Measurements from ENCODE around the gene SMURF2.

DNA sequence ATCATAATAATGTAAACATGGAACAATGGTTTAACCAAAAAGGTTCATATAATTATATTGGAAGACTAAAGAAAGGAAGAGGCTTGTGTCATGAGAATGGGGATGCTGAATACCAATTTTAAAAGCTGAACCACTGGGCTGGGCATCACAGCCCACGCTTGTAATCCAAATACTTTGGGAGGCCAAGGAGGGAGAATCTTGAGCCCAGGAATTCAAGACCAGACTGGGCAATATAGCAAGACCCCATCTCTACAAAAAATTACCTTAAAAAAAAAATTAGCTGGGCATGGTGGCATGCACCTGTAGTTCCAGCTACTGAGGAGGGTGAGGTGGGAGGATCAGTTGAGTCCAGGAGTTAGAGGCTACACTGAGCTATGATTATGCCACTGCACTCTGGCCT is 65.1 kb downstream of the SMURF2 start:
- TF ChIP-seq, protein P1, sequence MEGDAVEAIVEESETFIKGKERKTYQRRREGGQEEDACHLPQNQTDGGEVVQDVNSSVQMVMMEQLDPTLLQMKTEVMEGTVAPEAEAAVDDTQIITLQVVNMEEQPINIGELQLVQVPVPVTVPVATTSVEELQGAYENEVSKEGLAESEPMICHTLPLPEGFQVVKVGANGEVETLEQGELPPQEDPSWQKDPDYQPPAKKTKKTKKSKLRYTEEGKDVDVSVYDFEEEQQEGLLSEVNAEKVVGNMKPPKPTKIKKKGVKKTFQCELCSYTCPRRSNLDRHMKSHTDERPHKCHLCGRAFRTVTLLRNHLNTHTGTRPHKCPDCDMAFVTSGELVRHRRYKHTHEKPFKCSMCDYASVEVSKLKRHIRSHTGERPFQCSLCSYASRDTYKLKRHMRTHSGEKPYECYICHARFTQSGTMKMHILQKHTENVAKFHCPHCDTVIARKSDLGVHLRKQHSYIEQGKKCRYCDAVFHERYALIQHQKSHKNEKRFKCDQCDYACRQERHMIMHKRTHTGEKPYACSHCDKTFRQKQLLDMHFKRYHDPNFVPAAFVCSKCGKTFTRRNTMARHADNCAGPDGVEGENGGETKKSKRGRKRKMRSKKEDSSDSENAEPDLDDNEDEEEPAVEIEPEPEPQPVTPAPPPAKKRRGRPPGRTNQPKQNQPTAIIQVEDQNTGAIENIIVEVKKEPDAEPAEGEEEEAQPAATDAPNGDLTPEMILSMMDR (IDR thresholded peaks at IDR 0.05; ENCODE audit: poor library complexity): no peak
- TF ChIP-seq EZH2phosphoT487 (IDR thresholded peaks at IDR 0.05; ENCODE audit: low read depth, severe bottlenecking, unreplicated experiment): no peak
- TF ChIP-seq EZH2 (IDR thresholded peaks at IDR 0.05; ENCODE audit: borderline replicate concordance): no peak

Data from hepatocyte (in vitro differentiated cells).